NB4 (cell line): Measurements from ENCODE around the gene NFAT5.

ENCODE experiments used
- DNase-seq: peaks from one replicate; pipeline ENCODE4 v3.0.0; 2010; ENCODE audit warnings: low read depth
- H3K4me3 ChIP-seq: one replicate; pipeline ENCODE4 v1.5.1; 2011; ENCODE audit warnings: mild to moderate bottlenecking, low read depth, low read length, moderate library complexity
- MYC ChIP-seq: IDR thresholded peaks from 2 replicates; pipeline ENCODE4 v1.6.1; 2011; ENCODE audit warnings: low read depth, low read length
- POLR2A ChIP-seq: IDR thresholded peaks from 2 replicates; pipeline ENCODE4 v1.6.1; 2011; ENCODE audit warnings: mild to moderate bottlenecking; ENCODE audit not compliant: insufficient read length; ENCODE audit errors: extremely low read depth
- TF ChIP-seq, protein P1 (sequence below): IDR thresholded peaks from 2 replicates; pipeline ENCODE4 v1.6.1; 2011; ENCODE audit warnings: low read depth, low read length
- TF ChIP-seq, protein P2 (sequence below): IDR thresholded peaks from one replicate; pipeline ENCODE4 v1.5.1; 2012; ENCODE audit warnings: low read depth, low read length

The NFAT5 gene

DNA sequence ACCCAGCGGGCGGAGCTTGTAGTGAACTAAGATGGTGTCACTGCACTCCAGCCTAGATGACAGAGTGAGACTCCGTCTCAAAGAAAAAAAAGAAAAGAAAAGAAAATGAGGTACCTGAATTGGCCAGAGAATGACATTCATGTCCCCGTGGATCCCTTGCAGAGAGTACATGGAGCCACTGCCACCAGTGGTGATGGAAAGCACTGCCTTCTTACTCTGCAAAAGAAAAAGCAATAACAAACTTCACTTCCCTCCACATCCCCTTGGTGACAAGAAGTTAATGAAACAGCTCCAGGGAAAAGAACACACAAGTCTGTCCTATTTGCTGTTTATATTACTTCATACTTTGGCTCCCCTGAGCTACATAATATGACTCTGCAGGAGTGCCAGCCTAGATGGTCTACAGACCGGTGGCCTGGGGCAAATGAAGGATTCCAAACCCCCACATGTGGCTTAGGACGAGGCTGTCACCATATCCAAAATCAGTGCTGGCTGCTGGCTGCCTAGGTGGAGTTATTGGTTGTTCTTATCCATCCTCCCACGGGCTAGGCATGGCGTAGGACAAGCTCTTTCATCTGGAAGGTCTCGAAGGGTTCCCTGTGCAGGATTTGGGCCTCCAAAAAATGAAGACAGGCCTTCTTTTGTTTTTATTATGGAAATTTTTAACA lies 147.3 kb downstream of the NFAT5 start:
- peak; percentile 14 for DNase-seq
- TF ChIP-seq POLR2A = no peak
- no peak for TF ChIP-seq MYC
- TF ChIP-seq, protein P1, sequence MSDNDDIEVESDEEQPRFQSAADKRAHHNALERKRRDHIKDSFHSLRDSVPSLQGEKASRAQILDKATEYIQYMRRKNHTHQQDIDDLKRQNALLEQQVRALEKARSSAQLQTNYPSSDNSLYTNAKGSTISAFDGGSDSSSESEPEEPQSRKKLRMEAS = no peak
- TF ChIP-seq, protein P2, sequence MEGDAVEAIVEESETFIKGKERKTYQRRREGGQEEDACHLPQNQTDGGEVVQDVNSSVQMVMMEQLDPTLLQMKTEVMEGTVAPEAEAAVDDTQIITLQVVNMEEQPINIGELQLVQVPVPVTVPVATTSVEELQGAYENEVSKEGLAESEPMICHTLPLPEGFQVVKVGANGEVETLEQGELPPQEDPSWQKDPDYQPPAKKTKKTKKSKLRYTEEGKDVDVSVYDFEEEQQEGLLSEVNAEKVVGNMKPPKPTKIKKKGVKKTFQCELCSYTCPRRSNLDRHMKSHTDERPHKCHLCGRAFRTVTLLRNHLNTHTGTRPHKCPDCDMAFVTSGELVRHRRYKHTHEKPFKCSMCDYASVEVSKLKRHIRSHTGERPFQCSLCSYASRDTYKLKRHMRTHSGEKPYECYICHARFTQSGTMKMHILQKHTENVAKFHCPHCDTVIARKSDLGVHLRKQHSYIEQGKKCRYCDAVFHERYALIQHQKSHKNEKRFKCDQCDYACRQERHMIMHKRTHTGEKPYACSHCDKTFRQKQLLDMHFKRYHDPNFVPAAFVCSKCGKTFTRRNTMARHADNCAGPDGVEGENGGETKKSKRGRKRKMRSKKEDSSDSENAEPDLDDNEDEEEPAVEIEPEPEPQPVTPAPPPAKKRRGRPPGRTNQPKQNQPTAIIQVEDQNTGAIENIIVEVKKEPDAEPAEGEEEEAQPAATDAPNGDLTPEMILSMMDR = no peak
- no peak overlapping the region for H3K4me3 ChIP-seq

DNA sequence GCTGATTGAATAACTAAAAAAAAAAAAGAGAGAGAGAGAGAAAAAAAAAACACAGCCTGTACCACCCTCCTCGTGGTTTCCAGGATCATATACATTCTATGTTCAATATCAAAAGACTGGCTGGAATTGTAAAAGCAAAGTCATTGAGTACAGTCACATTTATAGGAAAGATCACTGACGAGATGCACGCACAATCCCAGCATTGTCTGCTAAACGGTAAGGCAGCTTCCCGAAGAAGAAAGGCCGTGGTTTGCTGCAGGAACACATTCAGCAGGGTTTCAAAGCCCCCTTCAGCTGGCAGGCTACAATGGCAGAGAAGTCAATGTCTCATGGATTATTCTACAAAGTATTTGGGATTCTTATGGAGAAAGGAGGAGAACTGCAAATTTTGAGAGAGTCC lies 151.3 kb downstream of the NFAT5 start:
- no peak overlapping the region for H3K4me3 ChIP-seq
- TF ChIP-seq, protein P2 = no peak
- TF ChIP-seq POLR2A = no peak
- no peak for TF ChIP-seq MYC
- DNase-seq = no peak

GRCh38 chr16:69718111-69718764 lies 152.5 kb downstream of the NFAT5 start:
- TF ChIP-seq, protein P2 = no peak
- TF ChIP-seq POLR2A (no peak), MYC (no peak)
- TF ChIP-seq, protein P1 = no peak
- DNase-seq = no peak
- no peak overlapping the region for H3K4me3 ChIP-seq

GRCh38 chr16:69720822-69721430 lies 155.2 kb downstream of the NFAT5 start:
- H3K4me3 ChIP-seq = no peak overlapping the region
- DNase-seq = no peak
- TF ChIP-seq, protein P1 = no peak
- TF ChIP-seq, protein P2 = no peak
- TF ChIP-seq MYC (no peak), POLR2A (no peak)

DNA sequence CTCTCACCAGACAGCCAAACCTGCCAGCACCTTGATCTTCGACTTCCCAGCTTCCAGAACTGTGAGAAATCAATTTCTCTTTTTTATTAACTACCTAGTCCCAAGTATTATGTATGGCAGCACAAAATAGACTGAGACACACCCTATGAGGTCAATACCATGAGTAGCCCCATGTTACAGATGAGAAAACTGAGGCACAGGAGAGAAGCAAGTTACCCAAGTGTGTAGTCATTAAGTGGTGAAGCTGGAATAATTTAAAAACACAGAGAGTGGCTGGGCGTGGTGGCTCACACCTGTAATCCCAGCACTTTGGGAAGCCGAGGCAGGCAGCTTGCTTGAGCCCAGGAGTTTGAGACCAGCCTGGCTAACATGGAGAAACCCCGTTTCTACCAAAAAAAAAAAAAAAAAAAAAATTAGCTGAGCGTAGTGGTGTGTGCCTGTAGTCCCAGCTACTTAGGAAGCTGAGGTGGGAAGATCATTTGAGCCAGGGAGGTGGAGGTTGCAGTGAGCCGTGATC lies 155.7 kb downstream of the NFAT5 start:
- TF ChIP-seq MYC = no peak
- TF ChIP-seq, protein P1 = no peak
- TF ChIP-seq, protein P2 = no peak
- no peak for TF ChIP-seq POLR2A
- H3K4me3 ChIP-seq = no peak overlapping the region
- DNase-seq = no peak
